22Rv1 (cell line): ENCODE results near the gene TWNK.

ENCODE experiments used
- CTCF ChIP-seq: fragments of 450-650 bp; IDR thresholded peaks from 2 replicates; pipeline ENCODE4 v1.5.1; 2017; ENCODE audit warnings: mild to moderate bottlenecking
- ZFX ChIP-seq: fragments of 450-650 bp; IDR thresholded peaks from 2 replicates; pipeline ENCODE4 v1.6.1; 2017; ENCODE audit warnings: antibody characterized with exemption, borderline replicate concordance

GRCh38 chr10:101007915-101008822, 20.8 kb downstream of the TWNK start:
- no peak for TF ChIP-seq CTCF
- TF ChIP-seq ZFX, result no peak
